GM11168 (cell line): ENCODE results near the gene SIX3.

ENCODE experiments used
- in situ Hi-C: fragments of 300-500 bp; cut with MboI; formaldehyde crosslinking; loops from one replicate; pipeline ENCODE4 v1.12.0; 2022; ENCODE audit warnings: low sequenced_read_pairs; ENCODE audit not compliant: unreplicated experiment

Gene SIX3

GRCh38 chr2:44930274-44931197, 11.0 kb upstream of the SIX3 start:
- in situ Hi-C loops: no loop called here

- in situ Hi-C loops: no loop called here
Observed at GRCh38 chr2:44931198-44931780, 10.2 kb upstream of the SIX3 start.

- in situ Hi-C loops: no loop called here
Observed at GRCh38 chr2:44932079-44932478, 9.4 kb upstream of the SIX3 start.

GRCh38 chr2:44932564-44933392, 8.7 kb upstream of the SIX3 start:
- in situ Hi-C loops: no loop called here

- in situ Hi-C loops: no loop called here
Observed at GRCh38 chr2:44933434-44933951, 8.0 kb upstream of the SIX3 start.

- in situ Hi-C loops: no loop called here
Observed at GRCh38 chr2:44934038-44934982, 7.2 kb upstream of the SIX3 start.

GRCh38 chr2:44934983-44935728, 6.3 kb upstream of the SIX3 start:
- in situ Hi-C loops: no loop called here

GRCh38 chr2:44935729-44936098, 5.8 kb upstream of the SIX3 start:
- in situ Hi-C loops: no loop called here

GRCh38 chr2:44936275-44936674, 5.2 kb upstream of the SIX3 start:
- in situ Hi-C loops: no loop called here

GRCh38 chr2:44936715-44937687, 4.5 kb upstream of the SIX3 start:
- in situ Hi-C loops: no loop called here

- in situ Hi-C loops: no loop called here
Observed at GRCh38 chr2:44937688-44938240, 3.7 kb upstream of the SIX3 start.

GRCh38 chr2:44938287-44939105, 3.0 kb upstream of the SIX3 start:
- in situ Hi-C loops: no loop called here

- in situ Hi-C loops: loop anchor here (10.0 kb wide), 1 partner anchor 165 kb away; no protein-coding TSS in a partner anchor
Observed at GRCh38 chr2:44939106-44940048, 2.1 kb upstream of the SIX3 start.

- in situ Hi-C loops: loop anchor here (10.0 kb wide), 1 partner anchor 165 kb away; no protein-coding TSS in a partner anchor
Observed at GRCh38 chr2:44940049-44940494, 1.4 kb upstream of the SIX3 start.

GRCh38 chr2:44940732-44941464, 604 bp upstream of the SIX3 start:
- in situ Hi-C loops: loop anchor here (10.0 kb wide), 1 partner anchor 166 kb away; no protein-coding TSS in a partner anchor
